GM21619 (cell line): Measurements from ENCODE around the gene SAMD1.
"Not testable (repeated sequence)": the region's sequence is repeated elsewhere in the genome, so short reads cannot be mapped to it uniquely, and the experiment has no call there.

Source experiments
- ATAC-seq: cut with Tn5 transposase; IDR thresholded peaks from one replicate; pipeline ENCODE4 v1.9.1; 2021; ENCODE audit not compliant: unreplicated experiment

SAMD1 gene

GRCh38 chr19:14061751-14062557 lies 28.6 kb downstream of the SAMD1 start, which contains the start of gene PALM3:
Gene PALM3, minus strand, starts transcription at chr19:14062076. Its CDS starts 96 bp downstream, at chr19:14061980.
- no peak for ATAC-seq

- ATAC-seq = no peak
Observed at GRCh38 chr19:14061081-14061749, 29.3 kb downstream of the SAMD1 start.

GRCh38 chr19:14059652-14060155 lies 30.8 kb downstream of the SAMD1 start:
- no peak for ATAC-seq

GRCh38 chr19:14059093-14059480 lies 31.5 kb downstream of the SAMD1 start:
- ATAC-seq = no peak

GRCh38 chr19:14058182-14059092 lies 32.1 kb downstream of the SAMD1 start:
- no peak for ATAC-seq

GRCh38 chr19:14056741-14057356 lies 33.7 kb downstream of the SAMD1 start:
- ATAC-seq = no peak

GRCh38 chr19:14056069-14056666 lies 34.4 kb downstream of the SAMD1 start:
- no peak for ATAC-seq

GRCh38 chr19:14055396-14055795 lies 35.2 kb downstream of the SAMD1 start:
- no peak for ATAC-seq

- no peak for ATAC-seq
Observed at GRCh38 chr19:14054721-14055120, 35.8 kb downstream of the SAMD1 start.

- ATAC-seq = no peak
Observed at GRCh38 chr19:14054099-14054498, 36.5 kb downstream of the SAMD1 start.

GRCh38 chr19:14053500-14053899 lies 37.1 kb downstream of the SAMD1 start:
- no peak for ATAC-seq

- no peak for ATAC-seq
Observed at GRCh38 chr19:14053032-14053431, 37.5 kb downstream of the SAMD1 start.

GRCh38 chr19:14052470-14052869 lies 38.1 kb downstream of the SAMD1 start:
- no peak for ATAC-seq

GRCh38 chr19:14051980-14052379 lies 38.6 kb downstream of the SAMD1 start:
- no peak for ATAC-seq

- not testable (repeated sequence) for ATAC-seq
Observed at GRCh38 chr19:14050961-14051360, 39.6 kb downstream of the SAMD1 start.

- no peak for ATAC-seq
Observed at GRCh38 chr19:14050512-14050911, 40.0 kb downstream of the SAMD1 start.

GRCh38 chr19:14048443-14049153 lies 42.0 kb downstream of the SAMD1 start:
- ATAC-seq = no peak

GRCh38 chr19:14047866-14048265 lies 42.7 kb downstream of the SAMD1 start:
- not testable (repeated sequence) for ATAC-seq
